HG02678 (cell line): Measurements from ENCODE around the gene ZNF423.

Experiments used
- ATAC-seq: cut with Tn5 transposase; IDR thresholded peaks from one replicate; pipeline ENCODE4 v1.9.1; 2021; ENCODE audit warnings: mild to moderate bottlenecking, moderate library complexity; ENCODE audit not compliant: unreplicated experiment

ZNF423 gene

GRCh38 chr16:49849754-49850108 is 6.2 kb downstream of the ZNF423 start:
- no peak for ATAC-seq

GRCh38 chr16:49849037-49849753 is 6.7 kb downstream of the ZNF423 start:
- no peak for ATAC-seq

DNA sequence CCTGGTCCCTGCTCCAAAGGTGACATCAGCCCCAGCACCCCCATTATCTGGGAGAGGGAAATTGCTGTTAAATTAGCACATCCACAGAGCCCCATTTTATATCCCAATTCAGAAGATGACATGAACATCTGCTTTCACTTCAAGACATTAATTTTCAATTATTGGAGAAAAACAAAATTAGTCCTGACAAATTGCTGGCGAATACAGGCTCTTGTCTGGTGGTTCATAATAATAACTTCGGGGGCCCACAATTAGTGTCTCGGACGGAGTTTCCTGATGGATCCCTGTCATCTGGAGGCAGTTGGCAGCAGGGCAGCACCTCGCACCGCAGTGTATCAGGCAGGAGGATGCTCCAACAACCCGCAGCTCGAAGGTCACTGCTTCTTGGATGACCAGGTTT is 7.4 kb downstream of the ZNF423 start:
- no peak for ATAC-seq

GRCh38 chr16:49846800-49847199 is 9.1 kb downstream of the ZNF423 start:
- no peak for ATAC-seq

- ATAC-seq: no peak
These were observed 11.6 kb downstream of the ZNF423 start for GRCh38 chr16:49844359-49844758.

DNA sequence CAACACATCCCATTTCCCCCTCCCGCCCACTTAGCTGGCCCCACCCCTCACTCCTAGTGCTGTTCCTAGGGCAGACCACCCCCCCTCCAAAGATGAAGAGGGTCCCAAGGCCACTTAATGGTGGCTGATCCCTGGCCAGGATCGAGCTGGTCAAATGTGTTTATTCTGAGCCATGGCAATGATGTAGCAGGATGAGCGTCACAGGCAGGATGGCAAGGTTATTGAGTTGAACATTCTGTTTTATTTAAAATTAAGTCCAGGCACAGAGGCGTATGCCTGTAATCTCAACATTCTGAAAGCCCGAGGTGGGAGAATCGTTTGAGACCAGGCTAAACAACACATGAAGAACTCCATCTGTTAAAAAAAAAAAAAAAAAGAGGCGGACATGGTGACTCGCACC is 12.2 kb downstream of the ZNF423 start:
- ATAC-seq: no peak

- no peak for ATAC-seq
These were observed 12.9 kb downstream of the ZNF423 start for GRCh38 chr16:49842972-49843371.

DNA sequence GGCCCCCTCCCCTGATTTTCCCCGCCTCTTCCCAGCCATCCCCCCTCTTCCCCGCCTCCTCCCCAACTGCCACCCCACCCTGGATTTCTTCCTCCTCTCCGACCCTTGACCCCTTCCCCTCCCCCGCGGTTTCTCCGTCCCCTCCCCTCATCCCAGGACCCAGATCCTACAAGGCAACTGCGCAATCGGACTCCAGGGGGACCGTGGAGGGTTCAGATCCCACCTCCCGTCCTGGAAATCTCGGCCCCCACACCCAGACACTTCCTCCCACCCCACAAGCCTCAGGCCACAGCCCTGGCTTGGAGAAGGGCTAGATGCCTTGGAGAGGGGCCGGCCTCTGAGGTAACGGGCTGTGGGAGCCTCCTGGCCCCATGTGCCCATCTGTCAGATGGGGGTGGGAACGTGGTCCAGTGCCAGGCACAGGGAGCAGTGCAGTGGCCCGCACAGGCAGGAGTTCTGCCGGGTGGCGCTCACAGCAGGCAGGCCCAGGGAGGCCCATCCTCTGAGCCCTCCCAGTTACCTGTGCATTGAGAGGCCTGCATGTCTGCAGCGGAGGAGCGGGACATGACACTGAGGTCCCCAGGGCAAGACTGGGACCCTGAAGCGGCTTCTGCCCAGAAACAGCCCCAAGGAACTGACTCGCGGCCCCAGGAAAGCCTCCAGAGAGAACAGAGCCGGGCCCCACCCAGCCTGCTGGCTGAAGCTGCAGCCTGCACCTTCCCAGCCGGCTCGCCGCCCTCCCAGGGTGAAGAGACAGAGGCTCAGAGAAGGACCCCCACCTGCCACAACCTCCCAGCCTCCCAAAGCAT is 16.7 kb downstream of the ZNF423 start:
- no peak for ATAC-seq

DNA sequence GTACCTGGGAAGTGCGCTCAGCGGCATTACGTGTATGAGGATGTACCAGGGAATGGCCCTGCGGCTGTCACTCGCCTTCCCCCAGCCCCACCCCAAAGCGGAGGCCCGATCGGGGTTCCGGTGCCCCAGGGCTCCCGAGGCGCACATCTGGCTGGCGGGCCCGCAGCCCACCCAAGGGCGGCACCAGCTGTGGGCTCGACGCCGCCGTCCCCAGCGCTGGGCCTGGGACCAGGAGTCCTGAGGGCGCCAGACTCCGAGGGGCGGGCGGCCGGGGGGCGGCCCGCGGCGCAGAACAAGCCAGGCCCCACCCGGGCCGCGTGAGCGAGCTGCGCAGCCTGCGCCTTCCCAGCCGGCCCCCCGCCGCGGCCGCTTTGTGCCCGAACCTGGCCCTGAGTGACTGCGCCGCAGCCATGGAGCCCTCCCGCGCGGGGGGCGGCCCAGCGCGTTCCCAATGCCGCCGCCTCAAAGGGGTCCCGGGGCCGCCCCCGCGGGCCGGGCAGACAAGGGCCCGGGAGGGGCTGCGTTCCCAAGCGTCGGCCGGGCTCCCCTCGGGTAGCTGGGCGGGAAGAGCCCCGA is 17.4 kb downstream of the ZNF423 start:
- ATAC-seq: no peak

- ATAC-seq: no peak
These were observed 18.1 kb downstream of the ZNF423 start for GRCh38 chr16:49837688-49838410.

DNA sequence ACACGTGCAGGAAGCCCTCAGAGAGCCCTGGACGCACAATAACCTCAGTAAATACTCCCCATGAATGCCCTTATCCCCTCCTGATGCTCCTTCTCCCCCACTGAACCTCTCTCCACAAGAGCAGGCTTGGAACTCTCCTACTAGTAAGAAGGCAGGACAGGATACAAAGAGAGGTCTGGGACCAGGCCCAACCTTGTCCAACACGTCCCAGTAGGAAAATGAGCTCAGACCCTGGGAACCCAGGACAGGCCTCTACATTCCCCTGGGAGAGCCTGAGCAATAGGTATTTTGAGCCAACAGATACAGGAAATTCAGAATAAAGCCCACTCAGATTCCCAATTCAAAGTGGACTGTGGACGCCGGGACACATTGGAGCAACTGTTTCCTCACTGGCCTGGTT is 19.2 kb downstream of the ZNF423 start:
- no peak for ATAC-seq

- ATAC-seq: no peak
These were observed 19.7 kb downstream of the ZNF423 start for GRCh38 chr16:49836218-49836617.

- no peak for ATAC-seq
These were observed 20.6 kb downstream of the ZNF423 start for GRCh38 chr16:49835161-49835777.

DNA sequence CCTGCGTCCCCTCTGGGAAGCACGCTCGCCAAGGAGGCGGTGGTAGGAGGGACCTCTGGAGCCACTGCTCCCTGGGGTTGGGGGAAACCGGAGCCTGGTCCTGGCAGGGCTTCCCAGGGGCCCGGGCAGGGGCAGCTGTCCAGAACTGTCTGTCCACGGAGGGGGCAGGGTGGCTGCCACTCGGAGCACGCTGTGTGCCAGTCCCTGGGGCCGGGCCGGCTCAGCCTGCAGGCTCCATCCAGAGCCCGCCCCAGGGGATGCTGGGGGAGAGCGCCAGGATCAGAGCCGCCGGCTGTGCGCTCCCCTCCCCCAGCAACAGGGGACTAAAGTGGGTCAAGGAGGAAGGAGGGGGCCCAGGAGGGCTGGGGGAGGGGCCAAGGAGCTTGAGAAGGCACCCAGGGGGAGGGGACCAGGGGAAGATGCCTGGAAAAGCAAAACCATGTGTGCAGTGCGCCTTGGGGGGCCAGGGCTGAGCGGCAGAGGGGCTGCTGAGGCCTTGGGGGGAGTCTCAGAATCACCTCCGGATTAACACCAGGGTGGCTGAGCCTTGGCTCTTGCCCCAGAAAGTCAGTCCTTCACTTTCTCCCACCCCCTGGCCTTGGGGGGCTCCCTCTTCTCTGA is 21.3 kb downstream of the ZNF423 start:
- ATAC-seq: no peak

- ATAC-seq: no peak
These were observed 21.9 kb downstream of the ZNF423 start for GRCh38 chr16:49833796-49834530.

DNA sequence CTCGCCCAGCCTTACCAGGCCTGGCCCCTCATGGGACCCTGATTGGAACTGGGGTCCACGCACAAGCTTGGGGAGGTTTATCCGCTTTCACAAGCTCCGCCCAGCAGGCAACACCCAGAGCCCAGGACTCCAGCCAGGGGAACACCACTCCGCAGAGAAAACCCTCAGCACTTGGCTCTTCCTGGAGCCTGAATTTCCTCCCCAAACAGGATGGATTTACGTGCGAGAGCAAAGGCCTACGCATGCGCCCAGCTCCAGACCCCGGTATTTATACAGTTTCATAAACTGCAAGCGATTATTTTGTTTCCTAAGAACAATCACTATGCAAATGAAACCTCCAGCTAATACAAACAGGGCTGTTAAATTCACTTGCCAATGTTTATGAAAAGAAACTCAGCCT is 22.8 kb downstream of the ZNF423 start:
- ATAC-seq: no peak

- ATAC-seq: no peak
These were observed 23.7 kb downstream of the ZNF423 start for GRCh38 chr16:49832177-49832576.

DNA sequence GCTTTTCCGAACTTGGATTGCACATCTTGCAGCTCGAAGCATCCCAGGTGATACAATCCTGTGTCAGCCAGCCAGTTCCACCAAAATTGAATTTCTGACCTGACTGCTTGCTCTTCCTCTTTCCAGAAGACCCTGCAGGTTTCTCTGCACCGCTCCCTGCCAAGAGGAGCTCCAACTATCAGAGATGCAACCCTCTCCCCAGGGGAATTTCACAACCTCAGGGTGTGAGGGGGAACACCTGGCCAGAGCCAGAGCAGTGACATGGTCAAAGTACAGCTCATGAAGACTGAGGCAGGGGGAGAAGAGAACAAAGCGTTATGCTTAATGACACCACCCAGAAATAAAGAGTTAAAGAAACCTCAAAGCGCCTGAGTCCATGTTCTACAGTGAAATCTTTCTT is 25.0 kb downstream of the ZNF423 start:
- ATAC-seq: no peak

- ATAC-seq: no peak
These were observed 27.2 kb downstream of the ZNF423 start for GRCh38 chr16:49828533-49829267.
